Measurements from ENCODE around the gene INPP5D. TPM values are rescaled to one million over a fixed set of nuclear protein-coding genes. Genes with fewer than 3 reads are reported as not detected.
"Not testable (repeated sequence)": the region's sequence is repeated elsewhere in the genome, so short reads cannot be mapped to it uniquely, and the experiment has no call there.

Gene INPP5D
- 2.5 TPM for total RNA-seq

DNA sequence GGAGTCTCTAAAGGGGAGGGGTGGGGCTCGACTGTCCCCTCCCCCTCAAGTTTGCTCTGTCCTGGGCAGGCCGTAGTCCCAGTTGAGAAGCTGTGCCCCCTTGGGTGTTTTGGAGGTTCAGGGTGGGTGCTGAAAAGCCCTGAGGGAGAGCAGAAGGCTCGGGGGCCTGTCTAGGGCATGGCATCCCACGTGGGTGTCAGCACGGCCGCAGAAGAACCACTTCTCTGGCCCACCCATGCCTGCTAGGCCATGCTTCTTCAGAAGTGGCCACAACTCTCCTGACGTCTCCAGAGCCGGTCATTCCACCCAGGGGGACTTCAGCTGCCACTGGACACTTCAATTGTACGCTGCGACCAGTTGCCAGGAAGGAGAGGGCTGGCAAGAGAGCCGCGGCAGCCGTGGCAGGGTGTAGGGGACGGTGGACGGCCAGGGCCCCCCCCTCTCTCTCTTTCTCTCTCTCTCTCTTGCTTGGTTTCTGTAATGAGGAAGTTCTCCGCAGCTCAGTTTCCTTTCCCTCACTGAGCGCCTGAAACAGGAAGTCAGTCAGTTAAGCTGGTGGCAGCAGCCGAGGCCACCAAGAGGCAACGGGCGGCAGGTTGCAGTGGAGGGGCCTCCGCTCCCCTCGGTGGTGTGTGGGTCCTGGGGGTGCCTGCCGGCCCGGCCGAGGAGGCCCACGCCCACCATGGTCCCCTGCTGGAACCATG is at the start of gene INPP5D:
Gene INPP5D (plus strand): TSS at position 546 of the 704 bp plus-strand sequence. CDS start 137 bp downstream, at position 683.
- DNase-seq, result no peak

GRCh38 chr2:233010569-233011267 is 49.4 kb upstream of the INPP5D start:
- no peak for DNase-seq

- DNase-seq, result no peak
Observed at GRCh38 chr2:233011268-233011650, 48.9 kb upstream of the INPP5D start.

DNA sequence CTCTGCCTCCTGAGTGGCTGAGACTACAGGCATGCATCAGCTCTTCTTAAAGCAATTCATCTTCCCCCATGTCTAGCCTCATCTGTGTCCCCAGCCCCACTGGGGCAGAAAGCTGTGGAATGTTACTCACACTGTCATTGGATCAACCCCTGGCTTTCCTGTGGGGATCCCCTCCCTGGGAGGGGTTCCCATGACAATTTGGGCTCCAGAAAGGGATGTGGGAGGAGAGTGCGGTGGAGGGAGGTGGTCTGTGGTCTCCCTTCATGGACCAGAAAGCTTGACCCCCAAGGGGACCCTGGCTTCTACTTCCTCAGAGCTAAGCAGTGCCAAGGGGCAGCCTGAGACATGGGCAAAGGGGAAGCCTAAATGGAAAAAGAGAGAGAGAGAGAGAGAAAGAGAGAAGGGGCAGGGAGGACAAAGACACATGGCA is 48.4 kb upstream of the INPP5D start:
- no peak for DNase-seq

DNA sequence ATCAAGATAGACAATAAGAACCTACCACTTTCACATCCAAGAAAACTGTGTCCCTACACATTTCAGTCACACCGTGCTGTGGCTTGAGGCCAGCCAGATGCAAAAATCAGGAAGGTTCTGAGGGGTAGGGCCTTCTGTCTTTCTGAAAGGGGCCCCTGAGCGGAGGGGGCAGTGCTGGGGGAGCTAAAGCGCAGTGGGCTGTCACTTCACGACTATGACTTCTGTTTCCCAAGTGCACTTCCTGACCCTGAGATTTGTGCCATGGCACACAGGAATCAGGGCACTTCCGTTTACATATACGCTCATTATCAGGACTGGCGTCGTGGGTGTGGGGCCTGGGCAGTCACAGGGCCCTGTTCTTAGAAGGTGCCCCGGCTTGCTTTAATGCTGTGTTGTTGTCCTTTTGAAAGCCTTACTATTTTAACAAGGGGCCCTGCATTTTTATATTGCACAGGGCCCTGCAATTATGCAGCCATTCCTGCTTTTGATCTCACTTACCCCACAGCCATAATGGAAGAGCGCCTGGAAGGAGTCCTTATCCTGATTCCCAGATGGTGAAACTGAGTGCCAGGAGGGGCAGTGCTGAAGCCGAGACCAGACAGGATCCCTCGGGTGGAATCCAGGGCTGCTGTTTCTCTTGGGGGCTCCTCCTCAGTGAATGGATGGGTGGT is 47.7 kb upstream of the INPP5D start:
- no peak for DNase-seq

GRCh38 chr2:233013027-233013461 is 47.1 kb upstream of the INPP5D start, which contains the start of gene NGEF:
Gene NGEF, minus strand, starts transcription at chr2:233013256. Its CDS starts 38,366 bp downstream, at chr2:232974890.
- DNase-seq, result no peak

GRCh38 chr2:233013650-233014049 is 46.5 kb upstream of the INPP5D start:
- DNase-seq, result no peak

GRCh38 chr2:233015019-233015645 is 45.0 kb upstream of the INPP5D start:
- DNase-seq, result no peak

DNA sequence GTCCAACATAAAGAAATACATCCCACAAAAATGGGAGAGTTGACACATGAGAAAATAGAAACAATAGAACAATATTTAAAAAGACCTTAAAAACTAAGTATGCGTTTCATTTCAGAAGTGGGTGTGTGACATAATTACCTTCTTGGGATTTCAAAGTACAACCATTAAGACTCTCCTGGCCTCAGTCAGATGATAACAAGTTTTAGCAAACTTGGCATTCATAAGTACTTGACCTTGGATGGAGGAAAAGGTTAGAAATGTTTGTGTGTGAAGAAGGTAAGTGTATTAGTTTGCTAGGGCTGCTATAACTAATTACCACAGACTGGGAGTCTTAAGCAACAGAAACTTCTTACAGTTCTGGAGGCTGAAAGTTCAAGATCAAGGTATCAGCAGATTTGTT is 42.2 kb upstream of the INPP5D start:
- no peak for DNase-seq

- not testable (repeated sequence) for DNase-seq
Observed at GRCh38 chr2:233019610-233020009, 40.5 kb upstream of the INPP5D start.

- no peak for DNase-seq
Observed at GRCh38 chr2:233020454-233020853, 39.7 kb upstream of the INPP5D start.

- DNase-seq, result no peak
Observed at GRCh38 chr2:233021771-233022170, 38.4 kb upstream of the INPP5D start.

- DNase-seq, result no peak
Observed at GRCh38 chr2:233022561-233022960, 37.6 kb upstream of the INPP5D start.

- no peak for DNase-seq
Observed at GRCh38 chr2:233023007-233023760, 37.0 kb upstream of the INPP5D start.

GRCh38 chr2:233023761-233024410 is 36.3 kb upstream of the INPP5D start:
- DNase-seq, result no peak

- no peak for DNase-seq
Observed at GRCh38 chr2:233025706-233026105, 34.4 kb upstream of the INPP5D start.

DNA sequence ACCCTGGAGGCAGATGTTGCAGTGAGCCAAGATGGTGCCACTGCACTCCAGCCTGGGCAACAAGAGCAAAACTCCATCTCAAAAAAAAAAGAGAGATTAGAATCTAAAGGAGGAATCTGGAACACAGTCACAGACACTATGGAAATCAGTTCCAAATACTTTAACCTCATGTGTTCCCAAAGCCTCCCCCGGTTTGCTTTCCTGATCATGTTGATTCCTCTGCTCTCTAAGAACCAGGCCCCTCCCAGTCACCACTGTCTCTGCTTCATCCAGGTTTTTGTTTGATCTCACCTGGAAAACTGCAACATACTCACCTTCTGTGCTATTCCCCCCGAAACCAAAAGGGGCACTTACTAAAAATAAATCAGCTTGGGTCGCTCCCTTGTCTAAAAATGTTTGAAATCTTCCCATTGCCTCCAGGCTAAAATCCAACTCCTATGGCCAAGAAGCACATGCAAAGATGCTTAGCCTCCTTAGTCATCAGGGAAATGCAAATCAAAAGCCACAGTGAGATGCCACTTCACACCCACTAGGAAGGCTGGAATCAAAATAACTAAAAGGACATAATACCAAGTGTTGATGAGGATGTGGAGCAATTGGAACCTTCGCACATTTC is 33.8 kb upstream of the INPP5D start:
- DNase-seq, result no peak

GRCh38 chr2:233029321-233029720 is 30.8 kb upstream of the INPP5D start:
- DNase-seq, result no peak

GRCh38 chr2:233031556-233032500 is 28.3 kb upstream of the INPP5D start:
- no peak for DNase-seq
